ENCODE data around the gene RCSD1.
"Not testable (repeated sequence)": the region's sequence is repeated elsewhere in the genome, so short reads cannot be mapped to it uniquely, and the experiment has no call there.

RCSD1 gene

GRCh38 chr1:167613984-167614383, 16.0 kb upstream of the RCSD1 start:
- DNase-seq; H3K27me3 ChIP-seq (ENCODE audit: control insufficient read depth in 1 of 2, insufficient read depth in 1 of 2, low read length in 2 of 2); H2AK5ac ChIP-seq (ENCODE audit: low read length, severe bottlenecking); H3K18ac ChIP-seq (ENCODE audit: low read depth in 1 of 2, low read length in 2 of 2); H3K4ac ChIP-seq (ENCODE audit: low read depth in 1 of 2, low read length in 2 of 2); H3K9ac ChIP-seq (ENCODE audit: low read length); H3K23ac ChIP-seq (ENCODE audit: low read length in 2 of 2); H3K36me3 ChIP-seq (ENCODE audit: control insufficient read depth in 1 of 2, insufficient read depth in 2 of 2, low read depth in 1 of 2, low read length in 2 of 2); H3K4me1 ChIP-seq (ENCODE audit: control insufficient read depth, insufficient read depth, low read depth, low read length); H3K4me2 ChIP-seq (ENCODE audit: low read length, poor library complexity, severe bottlenecking); H2BK12ac ChIP-seq (ENCODE audit: low read length in 2 of 2); H4K8ac ChIP-seq (ENCODE audit: low read length); H3K14ac ChIP-seq (ENCODE audit: low read length in 2 of 2); H4K91ac ChIP-seq (ENCODE audit: low read length); H2AFZ ChIP-seq (ENCODE audit: low read depth, low read length); H3K27ac ChIP-seq (ENCODE audit: low read length, poor library complexity, severe bottlenecking); H2BK15ac ChIP-seq (ENCODE audit: low read depth, poor library complexity, severe bottlenecking); H2BK5ac ChIP-seq (ENCODE audit: low read depth, low read length, poor library complexity, severe bottlenecking); H2BK120ac ChIP-seq (ENCODE audit: low read depth, low read length); H3K79me1 ChIP-seq (replicated peaks; ENCODE audit: low read length, poor library complexity, severe bottlenecking); H3K4me3 ChIP-seq (ENCODE audit: insufficient read depth in 1 of 2, low read depth in 1 of 2, low read length in 2 of 2): not testable (repeated sequence)
- no CpG with 5 or more reads among the region's 2 CpGs for WGBS
- H3K9me3 ChIP-seq (ENCODE audit: control insufficient read depth, low read length) = peaks cover 10% of the 10 kb centered on the region

DNA sequence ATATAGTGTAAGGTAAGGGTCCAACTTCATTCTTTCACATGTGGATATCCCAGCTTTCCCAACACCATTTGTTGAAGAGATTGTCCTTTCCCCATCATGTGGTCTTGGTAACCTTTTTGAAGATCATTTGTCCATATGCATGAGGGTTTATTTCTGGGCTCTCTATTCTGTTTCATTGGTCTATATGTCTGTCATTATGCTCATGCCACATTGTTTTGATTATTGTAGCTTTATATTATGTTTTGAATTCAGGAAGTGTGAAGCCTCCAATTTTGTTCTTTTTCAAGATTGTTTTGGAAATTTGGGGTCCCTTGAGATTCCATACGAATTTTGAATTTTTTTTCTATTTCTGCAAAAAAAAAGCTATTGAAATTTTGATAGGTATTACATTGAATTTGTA, 15.2 kb upstream of the RCSD1 start:
- Histone ChIP-seq H2AFZ (ENCODE audit: low read depth, low read length) (no peak overlapping the region), H2BK12ac (ENCODE audit: low read length in 2 of 2) (no peak overlapping the region), H3K4me2 (ENCODE audit: low read length, poor library complexity, severe bottlenecking) (no peak overlapping the region), H3K9me3 (ENCODE audit: control insufficient read depth, low read length) (peaks cover 10% of the 10 kb centered on the region), H3K14ac (ENCODE audit: low read length in 2 of 2) (no peak overlapping the region), H3K9ac (ENCODE audit: low read length) (no peak overlapping the region), H2BK15ac (ENCODE audit: low read depth, poor library complexity, severe bottlenecking) (no peak overlapping the region), H3K23ac (ENCODE audit: low read length in 2 of 2) (no peak overlapping the region), H3K4me3 (ENCODE audit: insufficient read depth in 1 of 2, low read depth in 1 of 2, low read length in 2 of 2) (no peak overlapping the region), H3K4me1 (ENCODE audit: control insufficient read depth, insufficient read depth, low read depth, low read length) (peaks cover 4% of the 10 kb centered on the region), H3K27ac (ENCODE audit: low read length, poor library complexity, severe bottlenecking) (no peak overlapping the region), H4K91ac (ENCODE audit: low read length) (no peak overlapping the region), H2AK5ac (ENCODE audit: low read length, severe bottlenecking) (no peak overlapping the region), H4K8ac (ENCODE audit: low read length) (no peak overlapping the region), H2BK5ac (ENCODE audit: low read depth, low read length, poor library complexity, severe bottlenecking) (no peak overlapping the region), H3K36me3 (ENCODE audit: control insufficient read depth in 1 of 2, insufficient read depth in 2 of 2, low read depth in 1 of 2, low read length in 2 of 2) (no peaks in the 10 kb centered on the region), H3K4ac (ENCODE audit: low read depth in 1 of 2, low read length in 2 of 2) (no peak overlapping the region), H3K18ac (ENCODE audit: low read depth in 1 of 2, low read length in 2 of 2) (no peak overlapping the region), H2BK120ac (ENCODE audit: low read depth, low read length) (no peak overlapping the region), H3K79me1 (replicated peaks; ENCODE audit: low read length, poor library complexity, severe bottlenecking) (no peaks in the 10 kb centered on the region), H3K27me3 (ENCODE audit: control insufficient read depth in 1 of 2, insufficient read depth in 1 of 2, low read length in 2 of 2) (no peaks in the 10 kb centered on the region)
- DNase-seq = no peak
- 79% methylated on average over 1 of the region's 1 CpG for WGBS

- Histone ChIP-seq H4K91ac (ENCODE audit: low read length) (no peak overlapping the region), H3K18ac (ENCODE audit: low read depth in 1 of 2, low read length in 2 of 2) (no peak overlapping the region), H3K9me3 (ENCODE audit: control insufficient read depth, low read length) (peaks cover 10% of the 10 kb centered on the region), H2AK5ac (ENCODE audit: low read length, severe bottlenecking) (no peak overlapping the region), H4K8ac (ENCODE audit: low read length) (no peak overlapping the region), H3K9ac (ENCODE audit: low read length) (no peak overlapping the region), H3K4ac (ENCODE audit: low read depth in 1 of 2, low read length in 2 of 2) (no peak overlapping the region), H3K4me3 (ENCODE audit: insufficient read depth in 1 of 2, low read depth in 1 of 2, low read length in 2 of 2) (no peak overlapping the region), H3K4me2 (ENCODE audit: low read length, poor library complexity, severe bottlenecking) (no peak overlapping the region), H2BK5ac (ENCODE audit: low read depth, low read length, poor library complexity, severe bottlenecking) (no peak overlapping the region), H2BK15ac (ENCODE audit: low read depth, poor library complexity, severe bottlenecking) (no peak overlapping the region), H3K36me3 (ENCODE audit: control insufficient read depth in 1 of 2, insufficient read depth in 2 of 2, low read depth in 1 of 2, low read length in 2 of 2) (no peaks in the 10 kb centered on the region), H2AFZ (ENCODE audit: low read depth, low read length) (no peak overlapping the region), H2BK12ac (ENCODE audit: low read length in 2 of 2) (peak overlapping the region in 1 of 2 experiments; percentile 87), H3K79me1 (replicated peaks; ENCODE audit: low read length, poor library complexity, severe bottlenecking) (no peaks in the 10 kb centered on the region), H3K23ac (ENCODE audit: low read length in 2 of 2) (no peak overlapping the region), H3K27ac (ENCODE audit: low read length, poor library complexity, severe bottlenecking) (no peak overlapping the region), H3K27me3 (ENCODE audit: control insufficient read depth in 1 of 2, insufficient read depth in 1 of 2, low read length in 2 of 2) (no peaks in the 10 kb centered on the region), H3K4me1 (ENCODE audit: control insufficient read depth, insufficient read depth, low read depth, low read length) (peaks cover 4% of the 10 kb centered on the region), H2BK120ac (ENCODE audit: low read depth, low read length) (no peak overlapping the region), H3K14ac (ENCODE audit: low read length in 2 of 2) (no peak overlapping the region)
- DNase-seq = no peak
- 95% methylated on average over 6 of the region's 8 CpGs for WGBS
These were observed 13.5 kb upstream of the RCSD1 start for GRCh38 chr1:167616521-167616920.

DNA sequence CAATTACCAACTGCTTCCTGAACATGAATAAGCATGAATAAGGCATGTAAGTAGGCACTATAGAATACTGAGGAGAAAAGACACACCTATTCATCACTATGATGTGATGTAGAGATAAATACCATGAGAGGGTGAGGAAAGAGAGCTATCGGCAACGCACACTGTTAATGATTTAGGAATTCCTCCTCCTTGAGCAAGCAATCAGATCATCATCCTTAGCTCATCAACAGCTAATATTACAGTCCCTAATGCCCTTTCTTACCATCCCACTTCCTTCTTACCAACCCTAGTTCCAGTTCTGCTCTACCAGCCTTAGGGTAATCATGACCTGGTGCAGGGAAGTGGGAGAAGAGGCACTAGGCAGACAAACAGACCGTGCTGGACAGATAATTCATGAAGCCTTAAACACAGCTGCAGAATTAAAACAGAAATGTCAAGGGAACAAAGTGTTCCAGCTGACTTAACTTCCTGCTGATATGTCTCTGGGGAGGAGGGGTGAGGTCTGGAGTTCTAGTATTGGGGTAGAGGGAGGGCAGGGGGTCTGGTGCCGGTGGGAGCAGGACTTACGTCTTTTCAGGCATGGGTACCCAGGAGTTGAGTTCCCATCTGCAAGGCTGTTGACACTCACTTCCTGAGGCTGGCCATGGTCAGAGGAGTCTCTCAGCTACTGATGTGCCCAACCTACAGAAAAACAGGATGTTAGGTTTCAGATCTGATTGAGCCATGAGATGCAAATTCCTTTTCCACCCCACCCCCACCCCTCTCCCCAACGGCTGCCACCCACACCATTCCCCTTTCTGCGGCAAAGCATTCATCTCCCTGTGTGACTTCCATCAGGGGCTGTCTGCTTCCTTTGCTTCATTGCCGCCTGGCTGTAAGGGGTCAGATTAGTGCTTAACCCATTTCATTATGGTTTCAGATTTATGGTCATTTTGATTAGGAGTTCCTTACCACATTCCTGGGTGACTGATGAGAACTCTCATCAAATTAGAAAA, 12.6 kb upstream of the RCSD1 start:
- no peak overlapping the region for H2BK5ac ChIP-seq (ENCODE audit: low read depth, low read length, poor library complexity, severe bottlenecking)
- H3K14ac ChIP-seq (ENCODE audit: low read length in 2 of 2) = no peak overlapping the region
- peak; percentile 34 for DNase-seq

More for the DNA sequence above, 12.6 kb upstream of the RCSD1 start:
- no peak overlapping the region for H3K4me3 ChIP-seq (ENCODE audit: insufficient read depth in 1 of 2, low read depth in 1 of 2, low read length in 2 of 2)
- H2AFZ ChIP-seq (ENCODE audit: low read depth, low read length) = no peak overlapping the region
- no peak overlapping the region for H2AK5ac ChIP-seq (ENCODE audit: low read length, severe bottlenecking)
- no peak overlapping the region for H2BK15ac ChIP-seq (ENCODE audit: low read depth, poor library complexity, severe bottlenecking)
- H3K27ac ChIP-seq (ENCODE audit: low read length, poor library complexity, severe bottlenecking) = peak overlapping the region; percentile 9
- peak overlapping the region in 1 of 2 experiments; percentile 50 for H3K18ac ChIP-seq (ENCODE audit: low read depth in 1 of 2, low read length in 2 of 2)
- H3K4ac ChIP-seq (ENCODE audit: low read depth in 1 of 2, low read length in 2 of 2) = no peak overlapping the region
- 0% methylated on average over 5 of the region's 8 CpGs for WGBS
- no peak overlapping the region for H3K23ac ChIP-seq (ENCODE audit: low read length in 2 of 2)
- no peak overlapping the region for H2BK12ac ChIP-seq (ENCODE audit: low read length in 2 of 2)
- H3K9ac ChIP-seq (ENCODE audit: low read length) = no peak overlapping the region
- H4K91ac ChIP-seq (ENCODE audit: low read length) = peak overlapping the region; percentile 52
- H3K36me3 ChIP-seq (ENCODE audit: control insufficient read depth in 1 of 2, insufficient read depth in 2 of 2, low read depth in 1 of 2, low read length in 2 of 2) = no peaks in the 10 kb centered on the region
- H2BK120ac ChIP-seq (ENCODE audit: low read depth, low read length) = peak overlapping the region; percentile 1
- H3K4me2 ChIP-seq (ENCODE audit: low read length, poor library complexity, severe bottlenecking) = no peak overlapping the region
- H3K4me1 ChIP-seq (ENCODE audit: control insufficient read depth, insufficient read depth, low read depth, low read length) = peaks cover 4% of the 10 kb centered on the region
- peak overlapping the region; percentile 66 for H4K8ac ChIP-seq (ENCODE audit: low read length)
- H3K27me3 ChIP-seq (ENCODE audit: control insufficient read depth in 1 of 2, insufficient read depth in 1 of 2, low read length in 2 of 2) = peaks cover 0 to 4% of the 10 kb centered on the region in 2 experiments
- H3K79me1 ChIP-seq (replicated peaks; ENCODE audit: low read length, poor library complexity, severe bottlenecking) = no peaks in the 10 kb centered on the region
- H3K9me3 ChIP-seq (ENCODE audit: control insufficient read depth, low read length) = peaks cover 10% of the 10 kb centered on the region

Measured in mesenchymal stem cell (in vitro differentiated cells and primary cell).